ENCODE measurements around the gene ZNF804B. TPM values are rescaled to one million over a fixed set of nuclear protein-coding genes. Genes with fewer than 3 reads are reported as not detected.

The ZNF804B gene
- total and polyA plus RNA-seq, 2 of the 4 experiments (the other 2 are of a cell fraction), result not detected

GRCh38 chr7:89042940-89043339 is 283.4 kb downstream of the ZNF804B start:
- H3K4me3 ChIP-seq (ENCODE audit: insufficient read depth, low read depth, low read length), result no peak overlapping the region

More at GRCh38 chr7:89042940-89043339, 283.4 kb downstream of the ZNF804B start:
- in situ Hi-C loops (cut with MboI; ENCODE audit: low sequenced_read_pairs) (no loop called here), dilution Hi-C loops (cut with HindIII; ENCODE audit: low sequenced_read_pairs, unreplicated experiment) (no loop called here), intact Hi-C loops (cut with micrococcal nuclease) (no loop called here)
- H3K9ac ChIP-seq (ENCODE audit: low read depth, low read length), result no peak overlapping the region
- H4K20me1 ChIP-seq (ENCODE audit: insufficient read depth, low read length), result no peaks in the 10 kb centered on the region
- no peak overlapping the region for H2BK15ac ChIP-seq (ENCODE audit: low read depth, low read length)
- no peak overlapping the region for H4K8ac ChIP-seq (ENCODE audit: low read depth in 2 of 2, low read length in 2 of 2)
- no peak for ATAC-seq (ENCODE audit: low read depth)
- H3K14ac ChIP-seq (replicated peaks; ENCODE audit: low read depth, low read length), result no peak overlapping the region
- no peak overlapping the region for H2BK5ac ChIP-seq (ENCODE audit: low read depth, low read length, poor library complexity, severe bottlenecking)
- H2BK120ac ChIP-seq (ENCODE audit: low read depth, low read length), result no peak overlapping the region
- no peak overlapping the region for H3K27ac ChIP-seq (ENCODE audit: insufficient read depth, low read length)
- H3K9me1 ChIP-seq (ENCODE audit: insufficient read depth, low read length), result no peaks in the 10 kb centered on the region
- H3K4me1 ChIP-seq (ENCODE audit: control insufficient read depth, insufficient read depth, low read length), result no peaks in the 10 kb centered on the region
- ChIA-PET CTCF (no interaction called here), POLR2A (ENCODE audit: unreplicated experiment) (no interaction called here)
- H4K5ac ChIP-seq (ENCODE audit: low read depth, low read length), result no peak overlapping the region
- no peak overlapping the region for H3K4me2 ChIP-seq (ENCODE audit: low read depth, low read length)
- no peak overlapping the region for H2AFZ ChIP-seq (replicated peaks; ENCODE audit: low read length, poor library complexity)
- H3K23ac ChIP-seq (ENCODE audit: low read depth, low read length), result no peak overlapping the region
- H2AK5ac ChIP-seq (ENCODE audit: low read depth, low read length), result no peak overlapping the region
- no CpG with 5 or more reads among the region's 3 CpGs for WGBS, 2 experiments (ENCODE audit: extremely low coverage in 2 of 2, insufficient read length in 1 of 2)
- BruUV-seq (replicated peaks), result no TSS peak
- H3K18ac ChIP-seq (ENCODE audit: low read depth, low read length), result no peak overlapping the region
- no peak overlapping the region for H2AK9ac ChIP-seq (replicated peaks; ENCODE audit: low read depth, low read length, poor library complexity)
- H3K56ac ChIP-seq (ENCODE audit: extremely low read depth, insufficient read depth, low read length), result no peak overlapping the region
- DNase-seq, result no peak
- no peaks in the 10 kb centered on the region for H3K79me1 ChIP-seq (ENCODE audit: low read depth in 1 of 2, low read length in 2 of 2)
- no peak overlapping the region for H3K4ac ChIP-seq (ENCODE audit: low read depth, low read length)
- no peak for TF ChIP-seq MAFK (IDR thresholded peaks at IDR 0.05; ENCODE audit: low read depth, low read length)
- no peak for TF ChIP-seq RCOR1 (IDR thresholded peaks at IDR 0.05; ENCODE audit: insufficient replicate concordance, low read length)
- no peak for TF ChIP-seq ELK1 (IDR thresholded peaks at IDR 0.05; ENCODE audit: borderline replicate concordance, low read depth, low read length)
- TF ChIP-seq CHD1 (IDR thresholded peaks at IDR 0.05; ENCODE audit: low read depth, low read length), result no peak
- no peak for TF ChIP-seq RFX5 (IDR thresholded peaks at IDR 0.05; ENCODE audit: low read depth, low read length)
- no peak for TF ChIP-seq NFE2L2 (IDR thresholded peaks at IDR 0.05; ENCODE audit: low read depth, low read length)
- TF ChIP-seq CTCF (conservative IDR thresholded peaks at IDR 0.05; ENCODE audit: low read depth, low read length), result no peak
- TF ChIP-seq CEBPB (IDR thresholded peaks at IDR 0.05; ENCODE audit: low read depth, low read length), result no peak
- TF ChIP-seq RAD21 (IDR thresholded peaks at IDR 0.05; ENCODE audit: low read length), result no peak
- TF ChIP-seq USF2 (IDR thresholded peaks at IDR 0.05; ENCODE audit: low read depth, low read length), result no peak
- TF ChIP-seq POLR2A (IDR thresholded peaks at IDR 0.05; ENCODE audit: low read depth, low read length), result no peak
- no peak for TF ChIP-seq BHLHE40 (IDR thresholded peaks at IDR 0.05; ENCODE audit: low read depth, low read length)
- no peak overlapping the region for H4K91ac ChIP-seq (ENCODE audit: insufficient read depth, low read depth, low read length)
- H3K36me3 ChIP-seq (ENCODE audit: control insufficient read depth, insufficient read depth, low read length), result no peaks in the 10 kb centered on the region
- no peaks in the 10 kb centered on the region for H3K27me3 ChIP-seq (ENCODE audit: control insufficient read depth, insufficient read depth, low read length)
- no peak overlapping the region for H2BK20ac ChIP-seq (ENCODE audit: low read depth, low read length)
- peaks cover 15% of the 10 kb centered on the region for H3K9me3 ChIP-seq (ENCODE audit: control insufficient read depth, insufficient read depth, low read length)
